Natural killer cell treated with Interleukin-12 subunit alpha and Interleukin-12 subunit beta and Interleukin-15 and Interleukin-18, amount 100 ng/mL, for 72 hours (primary cell): Measurements from ENCODE around the gene ASTL. TPM values are rescaled to one million over a fixed set of nuclear protein-coding genes. Genes with fewer than 3 reads are reported as not detected.
A peak's percentile ranks its signal among the peaks of the same experiment; 100 is the strongest.

Experiments used
- ATAC-seq, 2 donors: fragments of 150-1000 bp; cut with Tn5 transposase in 1 of 2; sonication (Bioruptor Pico), chemical (Tn5 transposase) in 1 of 2; 2 replicates each; pipeline ENCODE4 v1.10.0; 2021
- DNase-seq: peaks from one replicate; pipeline ENCODE4 v3.0.0; 2022; ENCODE audit warnings: low spot score
- H3K27ac Mint-ChIP-seq, 2 donors: 1 replicate in 1 of 2; 2 replicates in 1 of 2; pipeline ENCODE4 v1.8.0; 2022; ENCODE audit warnings: mixed read lengths in 2 of 2, mild to moderate bottlenecking in 1 of 2, moderate library complexity in 1 of 2
- H3K27me3 Mint-ChIP-seq, 2 donors: 1 replicate in 1 of 2; 2 replicates in 1 of 2; pipeline ENCODE4 v1.8.0; 2022; ENCODE audit warnings: mixed read lengths in 2 of 2
- H3K36me3 Mint-ChIP-seq: one replicate; pipeline ENCODE4 v1.8.0; 2022; ENCODE audit warnings: mixed read lengths
- H3K4me1 Mint-ChIP-seq, 2 donors: 1 replicate in 1 of 2; 2 replicates in 1 of 2; pipeline ENCODE4 v1.8.0; 2022; ENCODE audit warnings: low read depth in 2 of 2, mixed read lengths in 2 of 2, mild to moderate bottlenecking in 1 of 2
- H3K4me3 Mint-ChIP-seq: one replicate; pipeline ENCODE4 v1.8.0; 2022; ENCODE audit warnings: mixed read lengths
- H3K9me3 Mint-ChIP-seq: 2 replicates; pipeline ENCODE4 v1.8.0; 2022; ENCODE audit warnings: mixed read lengths
- total RNA-seq, 2 donors: library from RNA; stranded (reverse); gene quantifications; one replicate each; pipeline ENCODE4 v1.2.3, GENCODE V29; 2022

ASTL gene
- total RNA-seq, 2 donors from 2014 or later, result 0.92 TPM; not detected in 1

DNA sequence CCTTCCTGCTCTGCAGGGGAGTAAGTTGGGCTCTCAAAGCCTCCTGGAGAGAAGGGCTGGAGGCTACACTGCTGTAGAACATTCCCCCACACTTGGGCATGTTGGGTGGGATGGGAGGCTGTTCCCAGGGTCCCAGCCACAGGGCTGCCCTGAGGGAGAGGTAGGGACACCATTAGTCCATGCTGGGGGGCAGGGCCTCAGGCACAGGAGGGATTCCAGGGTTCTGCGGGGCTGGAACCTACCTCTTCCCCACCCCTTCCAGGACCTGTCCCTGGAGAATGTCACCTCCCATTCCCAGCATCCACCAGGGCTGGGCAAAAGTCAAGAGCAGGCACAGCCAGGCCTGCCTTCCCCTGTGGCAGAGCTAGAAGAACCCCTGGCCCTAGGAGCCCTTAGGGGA lies 15.0 kb downstream of the ASTL start:
- H3K4me1 Mint-ChIP-seq, result peaks cover 0 to 5% of the 10 kb centered on the region in 2 donors
- H3K9me3 Mint-ChIP-seq, result no peaks in the 10 kb centered on the region
- no peaks in the 10 kb centered on the region for H3K36me3 Mint-ChIP-seq
- no peak for DNase-seq
- no peak for ATAC-seq
- no peak overlapping the region for H3K4me3 Mint-ChIP-seq
- H3K27me3 Mint-ChIP-seq, result peaks cover 25 to 38% of the 10 kb centered on the region in 2 donors
- no peak overlapping the region for H3K27ac Mint-ChIP-seq

DNA sequence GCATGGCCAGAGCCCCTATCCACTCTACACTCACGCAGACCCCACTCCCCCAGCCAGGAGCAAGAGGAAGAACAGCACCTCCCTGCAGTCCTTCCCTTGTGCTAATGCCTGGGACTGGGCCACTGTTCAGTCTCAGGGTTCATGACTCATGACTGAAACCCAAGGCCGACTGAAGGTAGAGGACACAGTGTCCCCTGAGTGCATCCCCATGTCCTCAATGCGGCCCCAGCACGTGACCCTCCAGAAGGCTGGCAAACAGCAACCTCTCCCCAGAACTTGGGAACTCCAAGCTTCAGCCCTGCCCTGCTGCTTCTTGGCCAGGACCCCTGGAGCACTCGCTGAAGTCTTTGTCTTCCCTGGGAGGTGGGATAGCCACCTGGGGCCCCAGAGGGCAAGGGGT lies 15.9 kb downstream of the ASTL start:
- Mint-ChIP-seq H3K4me3 (no peak overlapping the region), H3K4me1 (peaks cover 0 to 11% of the 10 kb centered on the region in 2 donors), H3K27ac (no peak overlapping the region), H3K27me3 (peaks cover 25 to 38% of the 10 kb centered on the region in 2 donors), H3K9me3 (no peaks in the 10 kb centered on the region), H3K36me3 (no peaks in the 10 kb centered on the region)
- ATAC-seq, result no peak
- DNase-seq, result no peak

DNA sequence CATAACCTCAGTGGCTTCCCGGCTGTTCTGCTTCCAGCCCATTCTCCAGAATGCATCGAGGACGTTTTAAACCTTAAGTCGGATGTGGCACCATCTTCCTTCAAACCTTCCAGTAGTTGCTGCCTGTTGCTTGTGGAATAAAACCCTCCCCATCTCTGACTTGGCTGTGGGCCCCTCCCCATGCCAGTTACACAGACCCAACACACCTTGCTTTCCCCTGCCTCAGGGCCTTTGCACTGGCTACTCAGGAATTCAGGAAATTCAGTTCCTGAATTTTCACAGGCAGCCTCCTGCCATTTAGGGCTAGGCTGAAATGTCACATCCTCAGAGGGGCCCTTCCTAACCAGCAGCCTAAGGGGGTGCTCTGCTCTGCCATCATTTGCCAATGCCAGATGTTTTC lies 16.9 kb downstream of the ASTL start:
- H3K27ac Mint-ChIP-seq, result no peak overlapping the region
- DNase-seq (no peak), ATAC-seq (no peak)
- no peaks in the 10 kb centered on the region for H3K36me3 Mint-ChIP-seq
- H3K27me3 Mint-ChIP-seq, result peaks cover 25 to 38% of the 10 kb centered on the region in 2 donors
- peaks cover 0 to 11% of the 10 kb centered on the region in 2 donors for H3K4me1 Mint-ChIP-seq
- H3K9me3 Mint-ChIP-seq, result no peaks in the 10 kb centered on the region
- H3K4me3 Mint-ChIP-seq, result no peak overlapping the region

DNA sequence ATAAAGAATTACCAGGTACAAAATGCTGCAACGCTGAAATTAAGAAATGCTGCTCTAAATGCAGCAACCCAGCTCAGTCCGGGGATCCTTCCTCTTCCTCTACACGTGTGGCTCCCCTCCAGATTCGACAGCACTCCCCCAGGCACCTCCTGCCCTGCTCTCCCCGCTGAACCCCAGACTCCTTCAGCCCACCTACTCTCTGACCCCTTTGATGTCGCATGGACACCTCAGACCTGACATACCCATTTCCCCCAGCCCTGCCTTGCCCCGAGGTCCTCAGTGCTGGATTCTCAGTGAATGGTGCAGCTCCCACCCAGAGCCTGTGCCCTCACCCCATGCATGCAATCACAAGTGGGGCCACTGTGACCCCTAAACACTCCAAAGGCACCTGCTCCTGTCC lies 17.3 kb downstream of the ASTL start:
- H3K9me3 Mint-ChIP-seq, result no peaks in the 10 kb centered on the region
- H3K4me1 Mint-ChIP-seq, result peaks cover 0 to 11% of the 10 kb centered on the region in 2 donors
- no peaks in the 10 kb centered on the region for H3K36me3 Mint-ChIP-seq
- DNase-seq (no peak), ATAC-seq (no peak)
- H3K4me3 Mint-ChIP-seq, result no peak overlapping the region
- peaks cover 26 to 39% of the 10 kb centered on the region in 2 donors for H3K27me3 Mint-ChIP-seq
- H3K27ac Mint-ChIP-seq, result no peak overlapping the region

DNA sequence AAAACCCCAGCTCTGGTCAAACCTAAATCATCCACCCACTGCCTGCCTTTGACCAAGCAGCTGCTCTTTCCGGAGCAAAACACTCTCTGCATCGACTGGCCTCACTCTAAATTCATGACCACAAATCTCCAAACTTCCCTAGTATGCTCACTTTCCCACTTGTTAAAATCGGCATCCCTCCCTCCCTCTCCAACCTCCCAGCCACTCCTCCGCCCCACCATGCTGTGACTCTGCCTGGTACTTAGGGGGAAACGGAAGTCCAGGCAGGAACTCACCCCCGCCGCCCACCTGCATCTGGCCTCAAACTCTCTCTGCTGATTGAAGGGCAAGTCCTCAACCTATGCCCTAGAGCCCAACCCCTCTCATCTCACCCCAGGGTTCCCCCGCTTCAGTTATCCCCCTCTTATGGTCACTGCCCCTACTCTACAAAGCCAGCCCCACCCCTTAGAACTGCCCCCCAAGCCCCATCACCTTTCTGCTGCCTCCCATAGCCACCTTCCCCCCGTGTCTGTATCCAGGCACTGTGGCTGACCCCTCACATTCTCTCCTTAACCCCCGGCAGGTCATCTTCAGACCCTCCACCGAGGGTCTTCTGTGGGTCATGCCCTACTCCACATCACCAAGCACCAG lies 18.1 kb downstream of the ASTL start:
- peaks cover 34 to 44% of the 10 kb centered on the region in 2 donors for H3K27me3 Mint-ChIP-seq
- no peaks in the 10 kb centered on the region for H3K9me3 Mint-ChIP-seq
- peaks cover 5 to 17% of the 10 kb centered on the region in 2 donors for H3K4me1 Mint-ChIP-seq
- no peak overlapping the region for H3K4me3 Mint-ChIP-seq
- H3K27ac Mint-ChIP-seq, result no peak overlapping the region
- DNase-seq (no peak), ATAC-seq (no peak)
- H3K36me3 Mint-ChIP-seq, result no peaks in the 10 kb centered on the region

DNA sequence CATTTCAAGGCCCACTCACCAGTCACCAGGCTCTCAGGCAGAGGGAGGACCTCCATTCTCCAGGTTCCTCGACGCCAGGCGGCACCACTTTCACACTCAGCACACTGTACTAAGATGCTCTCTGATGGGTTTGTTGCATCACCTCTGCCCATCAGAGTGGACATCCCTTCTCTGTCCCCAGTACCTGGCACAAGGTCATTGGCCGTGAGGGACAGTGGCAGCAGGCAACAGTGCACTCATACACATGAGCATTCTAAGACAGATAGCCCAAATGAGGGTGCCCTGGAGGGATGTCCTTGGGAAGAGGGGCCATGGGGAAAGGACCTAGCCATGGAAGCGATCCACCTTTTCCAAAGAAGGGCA lies 18.9 kb downstream of the ASTL start:
- peaks cover 35 to 41% of the 10 kb centered on the region in 2 donors for H3K27me3 Mint-ChIP-seq
- H3K4me3 Mint-ChIP-seq, result no peak overlapping the region
- H3K36me3 Mint-ChIP-seq, result no peaks in the 10 kb centered on the region
- no peaks in the 10 kb centered on the region for H3K9me3 Mint-ChIP-seq
- H3K4me1 Mint-ChIP-seq, result peaks cover 5 to 17% of the 10 kb centered on the region in 2 donors
- no peak overlapping the region for H3K27ac Mint-ChIP-seq
- DNase-seq (no peak), ATAC-seq (no peak)

DNA sequence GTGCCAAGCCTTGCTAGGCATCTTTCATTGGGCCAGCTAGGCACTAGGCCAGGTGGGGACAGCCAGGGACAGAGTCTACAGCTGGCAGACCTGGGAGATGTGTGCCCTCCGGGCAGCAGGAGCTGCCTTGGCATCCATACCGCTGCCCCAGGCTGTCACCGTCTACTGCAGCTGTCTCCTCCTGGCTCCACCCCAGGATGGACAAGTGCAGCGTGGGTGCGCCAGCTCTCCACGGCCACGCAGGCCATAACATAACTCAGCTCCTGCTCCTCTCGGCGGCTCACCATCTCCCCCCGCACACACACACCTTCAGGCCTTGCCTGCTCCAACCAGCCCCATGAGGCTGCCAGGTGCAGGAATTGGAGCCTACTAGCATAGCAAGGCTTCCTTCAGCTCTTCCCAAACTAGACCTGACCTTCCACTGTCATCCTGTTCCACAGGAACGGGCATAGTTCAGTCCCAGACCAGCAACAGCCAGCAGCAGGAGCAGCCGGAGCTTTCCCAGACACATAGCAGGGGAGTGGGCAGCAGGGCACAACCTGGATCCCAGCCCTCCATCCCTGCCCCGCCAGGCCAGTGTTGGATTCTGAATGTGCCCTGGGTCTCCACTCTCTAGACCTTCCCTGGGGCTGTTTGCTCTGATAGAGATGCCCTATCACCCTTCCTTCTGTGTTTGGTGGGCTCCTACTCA lies 19.5 kb downstream of the ASTL start:
- DNase-seq, result no peak
- no peak for ATAC-seq
- no peak overlapping the region for H3K4me3 Mint-ChIP-seq
- no peak overlapping the region for H3K27ac Mint-ChIP-seq
- H3K9me3 Mint-ChIP-seq, result no peaks in the 10 kb centered on the region
- H3K4me1 Mint-ChIP-seq, result peaks cover 5 to 17% of the 10 kb centered on the region in 2 donors
- no peaks in the 10 kb centered on the region for H3K36me3 Mint-ChIP-seq
- H3K27me3 Mint-ChIP-seq, result peaks cover 35 to 41% of the 10 kb centered on the region in 2 donors

DNA sequence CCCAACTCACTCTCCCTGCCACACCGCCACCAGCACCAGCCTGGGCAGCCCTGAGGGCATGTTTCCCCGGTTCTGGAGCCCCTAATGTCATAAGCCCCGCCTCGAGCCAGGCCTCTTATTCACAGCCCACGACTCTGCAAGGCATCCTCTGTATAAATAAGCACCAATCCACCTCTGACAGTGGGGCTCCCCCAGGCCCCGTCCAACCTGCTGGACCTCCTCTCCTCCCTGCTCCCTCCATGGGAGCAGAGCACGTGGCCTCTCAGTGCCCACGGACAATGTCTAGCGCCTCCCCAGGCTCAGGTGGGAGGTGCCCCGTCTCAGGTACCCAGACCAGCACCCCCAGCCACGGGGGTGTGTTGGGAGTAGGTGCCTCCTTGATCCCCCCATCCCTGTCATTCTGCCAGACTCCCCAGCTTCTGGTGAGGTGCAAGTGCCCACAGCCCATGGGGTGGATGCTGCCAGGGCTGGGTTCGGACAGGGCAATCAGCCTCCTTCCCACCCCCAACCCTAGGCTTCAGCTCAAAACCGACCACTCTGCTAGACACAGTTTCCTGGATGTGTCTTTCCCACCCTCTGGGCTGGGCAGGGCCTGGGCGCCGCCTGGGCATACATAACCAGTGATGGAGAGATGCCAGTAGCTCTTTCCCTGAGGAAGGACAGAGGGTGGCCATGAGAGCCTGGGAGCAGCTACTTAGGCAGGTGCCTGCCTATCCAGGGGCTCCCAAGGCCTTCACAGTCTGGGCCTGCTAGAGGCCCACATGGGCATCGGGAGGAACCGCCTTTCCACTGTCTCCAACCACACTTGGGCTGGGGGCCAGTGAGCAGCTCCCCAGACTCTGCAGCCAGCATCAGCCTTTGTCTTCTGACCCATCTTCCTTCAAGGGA lies 20.4 kb downstream of the ASTL start:
- peaks cover 5 to 17% of the 10 kb centered on the region in 2 donors for H3K4me1 Mint-ChIP-seq
- no peak overlapping the region for H3K27ac Mint-ChIP-seq
- DNase-seq, result no peak
- peak overlapping the region; percentile 54 for H3K4me3 Mint-ChIP-seq
- no peaks in the 10 kb centered on the region for H3K9me3 Mint-ChIP-seq
- peaks cover 35 to 41% of the 10 kb centered on the region in 2 donors for H3K27me3 Mint-ChIP-seq
- H3K36me3 Mint-ChIP-seq, result no peaks in the 10 kb centered on the region
- no peak for ATAC-seq

DNA sequence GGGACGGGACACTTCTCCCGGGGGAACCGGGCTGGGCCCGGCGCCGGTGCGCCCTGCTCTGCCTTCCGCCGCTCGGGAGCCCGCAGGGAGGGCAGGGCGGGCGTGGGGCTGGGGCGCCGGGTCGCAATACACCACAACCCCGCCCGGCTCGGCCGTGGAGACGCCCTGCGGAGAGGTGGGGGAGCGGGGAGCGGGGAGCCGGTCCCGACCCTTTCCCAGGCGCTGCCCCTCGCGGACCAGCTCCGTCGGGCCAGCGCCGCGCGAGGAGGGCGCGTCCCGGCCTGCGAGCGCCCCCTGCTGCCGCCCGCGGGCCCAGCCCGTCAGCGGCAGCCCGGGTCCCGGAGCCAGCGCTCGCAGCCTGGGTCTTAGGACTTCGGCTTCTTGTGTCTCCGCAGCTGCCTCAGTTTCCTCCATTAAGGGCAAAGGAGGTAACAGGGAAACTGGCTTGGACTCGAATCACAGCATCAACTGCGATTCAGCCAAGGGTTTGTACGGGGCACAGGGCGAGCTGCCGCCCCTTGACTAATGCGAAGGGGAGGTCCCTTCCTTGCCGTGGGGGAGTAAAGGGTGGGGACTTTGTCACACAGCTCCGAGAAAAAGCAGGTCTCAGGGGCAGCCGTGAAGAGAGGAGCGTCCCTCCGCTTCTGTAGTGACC lies 21.3 kb downstream of the ASTL start:
- no peak overlapping the region for H3K4me3 Mint-ChIP-seq
- peak; percentile 82 to 87 for ATAC-seq
- no peaks in the 10 kb centered on the region for H3K36me3 Mint-ChIP-seq
- peaks cover 35 to 41% of the 10 kb centered on the region in 2 donors for H3K27me3 Mint-ChIP-seq
- no peak overlapping the region for H3K27ac Mint-ChIP-seq
- no peaks in the 10 kb centered on the region for H3K9me3 Mint-ChIP-seq
- no peak for DNase-seq
- H3K4me1 Mint-ChIP-seq, result peaks cover 5 to 17% of the 10 kb centered on the region in 2 donors

DNA sequence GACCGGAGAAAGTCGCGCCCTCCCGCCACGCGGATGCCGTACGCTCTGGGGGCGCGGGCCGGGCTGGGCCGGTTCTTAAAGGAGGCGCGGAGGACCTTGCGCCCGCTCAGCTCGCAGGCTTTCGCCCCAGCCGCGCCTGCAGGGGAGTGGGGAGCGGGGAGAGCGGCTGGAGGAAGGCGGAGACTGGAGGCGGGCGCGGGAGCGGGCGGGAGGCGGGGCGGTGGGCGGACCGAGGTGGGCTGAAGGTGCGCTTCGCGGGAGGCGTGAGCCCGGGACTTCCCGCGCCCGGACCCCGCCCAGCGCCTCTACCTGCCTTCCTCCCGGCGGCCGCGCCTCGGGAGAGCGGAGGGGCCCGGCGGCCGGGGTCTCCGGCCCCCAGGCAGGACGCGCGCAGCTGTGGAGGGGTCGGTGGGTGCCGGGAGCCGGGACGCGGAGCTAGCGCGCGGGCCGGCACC lies 21.9 kb downstream of the ASTL start, which contains the start of gene ADRA2B:
Gene ADRA2B, minus strand, starts transcription at position 148 of the 455 bp plus-strand sequence. CDS start 422 bp downstream, outside the sequence.
- Mint-ChIP-seq H3K27ac (peak within 1 kb of the TSS in 1 of 2 donors; percentile 56), H3K4me3 (peak within 1 kb of the TSS; percentile 81), H3K27me3 (peaks cover 33 to 39% of the 10 kb centered on the region in 2 donors), H3K4me1 (peaks cover 5 to 17% of the 10 kb centered on the region in 2 donors), H3K36me3 (no peaks in the 10 kb centered on the region), H3K9me3 (no peaks in the 10 kb centered on the region)
- DNase-seq (no peak), ATAC-seq (peak; percentile 59 to 74)

DNA sequence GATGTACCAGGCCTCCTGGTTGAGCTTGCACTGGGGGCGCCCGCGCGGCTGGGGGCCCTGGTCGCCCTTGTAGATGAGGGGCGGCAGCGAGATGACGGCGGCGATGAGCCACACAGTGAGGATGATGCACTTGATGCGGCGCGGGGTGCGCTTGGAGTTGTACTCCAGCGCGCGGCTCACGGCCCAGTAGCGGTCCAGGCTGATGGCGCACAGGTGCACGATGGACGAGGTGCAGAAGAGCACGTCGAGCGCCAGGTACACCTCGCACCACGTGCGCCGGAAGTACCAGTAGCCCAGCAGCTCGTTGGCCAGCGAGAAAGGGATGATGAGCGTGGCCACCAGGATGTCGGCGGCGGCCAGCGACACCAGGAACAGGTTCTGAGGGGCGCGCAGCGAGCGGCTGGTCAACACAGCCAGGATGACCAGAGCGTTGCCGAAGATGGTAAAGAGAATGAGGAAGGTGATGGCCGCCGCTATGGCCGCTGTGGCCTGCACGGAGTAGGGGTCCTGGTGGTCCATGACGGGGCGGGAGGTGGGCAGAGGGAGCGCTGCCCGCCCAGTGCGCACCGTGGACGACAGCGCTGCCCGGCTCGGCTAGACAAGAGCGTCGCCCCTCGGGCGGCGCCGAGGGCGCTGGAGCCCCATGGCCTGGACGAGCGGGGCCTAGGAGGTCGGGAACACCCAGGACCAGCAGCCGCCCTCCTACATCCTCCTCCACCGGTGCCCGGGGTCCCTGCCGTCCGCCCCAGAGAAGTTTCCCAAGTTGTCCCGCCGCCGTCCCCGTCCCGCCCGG lies 22.5 kb downstream of the ASTL start:
- no peaks in the 10 kb centered on the region for H3K9me3 Mint-ChIP-seq
- peaks cover 5 to 17% of the 10 kb centered on the region in 2 donors for H3K4me1 Mint-ChIP-seq
- DNase-seq, result no peak
- ATAC-seq, result no peak
- H3K27me3 Mint-ChIP-seq, result peaks cover 27 to 33% of the 10 kb centered on the region in 2 donors
- H3K36me3 Mint-ChIP-seq, result no peaks in the 10 kb centered on the region
- peak overlapping the region in 1 of 2 donors; percentile 56 for H3K27ac Mint-ChIP-seq
- peak overlapping the region; percentile 81 for H3K4me3 Mint-ChIP-seq

DNA sequence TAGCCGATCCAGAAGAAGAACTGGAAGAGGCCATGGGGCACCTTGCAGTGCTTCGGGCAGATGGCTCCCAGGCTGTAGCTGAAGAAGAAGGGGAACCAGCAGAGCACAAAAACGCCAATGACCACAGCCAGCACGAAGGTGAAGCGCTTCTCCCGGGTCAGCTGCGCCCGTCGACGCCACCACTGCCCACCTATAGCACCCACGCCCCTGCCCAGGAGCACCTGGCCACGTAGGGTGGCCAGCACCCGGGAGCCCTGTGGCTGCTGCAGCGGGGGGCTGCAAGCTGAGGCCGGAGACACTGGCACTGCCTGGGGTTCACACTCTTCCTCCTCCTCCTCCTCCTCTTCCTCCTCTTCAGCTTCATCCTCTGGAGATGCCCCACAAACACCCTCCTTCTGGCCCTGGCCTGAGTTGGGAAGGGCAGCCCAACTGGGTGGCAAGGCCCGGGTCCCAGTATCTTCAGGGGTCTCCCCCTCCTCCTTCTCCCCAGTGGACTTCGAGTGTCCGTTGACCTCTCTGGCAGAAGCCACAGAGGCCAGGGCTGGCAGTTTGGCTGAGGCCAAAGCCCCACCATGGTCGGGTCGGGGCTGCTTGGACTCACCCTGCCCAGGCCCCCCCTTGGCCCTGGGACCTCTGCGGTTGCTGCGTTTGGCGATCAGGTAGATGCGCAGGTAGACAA lies 23.3 kb downstream of the ASTL start:
- ATAC-seq, result no peak
- Mint-ChIP-seq H3K4me3 (peak overlapping the region; percentile 81), H3K27me3 (peaks cover 20 to 25% of the 10 kb centered on the region in 2 donors), H3K4me1 (peaks cover 5 to 15% of the 10 kb centered on the region in 2 donors), H3K9me3 (no peaks in the 10 kb centered on the region), H3K36me3 (no peaks in the 10 kb centered on the region), H3K27ac (peak overlapping the region in 1 of 2 donors; percentile 56)
- no peak for DNase-seq
